ENCODE data around the gene PEDS1.

- TF ChIP-seq CTCF (conservative IDR thresholded peaks at IDR 0.05) (no peak), ZFX (IDR thresholded peaks at IDR 0.05) (no peak)
Observed at GRCh38 chr20:50193199-50193835, 39.8 kb upstream of the PEDS1 start.

All from C4-2B (cell line).